HUES48 (cell line): ENCODE measurements around the gene RYR3.
A peak's percentile ranks its signal among the peaks of the same experiment; 100 is the strongest.

Source experiments
- H3K27ac ChIP-seq: one replicate; pipeline ENCODE4 v1.7.0; 2013; ENCODE audit warnings: low read depth, low read length, inconsistent platforms
- H3K27me3 ChIP-seq: 2 replicates; pipeline ENCODE4 v1.6.1; 2013; ENCODE audit warnings: mild to moderate bottlenecking, low read length; ENCODE audit not compliant: control insufficient read depth, insufficient read depth
- H3K36me3 ChIP-seq: 2 replicates; pipeline ENCODE4 v1.6.1; 2013; ENCODE audit warnings: low read length; ENCODE audit not compliant: control insufficient read depth, insufficient read depth
- H3K4me1 ChIP-seq: 2 replicates; pipeline ENCODE4 v1.6.1; 2013; ENCODE audit warnings: mild to moderate bottlenecking, low read length; ENCODE audit not compliant: control insufficient read depth, insufficient read depth
- H3K4me3 ChIP-seq: 2 replicates; pipeline ENCODE4 v1.5.1; 2013; ENCODE audit warnings: mild to moderate bottlenecking, low read depth, low read length
- H3K9ac ChIP-seq: 2 replicates; pipeline ENCODE4 v1.6.1; 2013; ENCODE audit warnings: mild to moderate bottlenecking, low read depth, low read length, moderate library complexity
- H3K9me3 ChIP-seq: 2 replicates; pipeline ENCODE4 v1.6.1; 2013; ENCODE audit warnings: low read length; ENCODE audit not compliant: control insufficient read depth, insufficient read depth

The RYR3 gene

DNA sequence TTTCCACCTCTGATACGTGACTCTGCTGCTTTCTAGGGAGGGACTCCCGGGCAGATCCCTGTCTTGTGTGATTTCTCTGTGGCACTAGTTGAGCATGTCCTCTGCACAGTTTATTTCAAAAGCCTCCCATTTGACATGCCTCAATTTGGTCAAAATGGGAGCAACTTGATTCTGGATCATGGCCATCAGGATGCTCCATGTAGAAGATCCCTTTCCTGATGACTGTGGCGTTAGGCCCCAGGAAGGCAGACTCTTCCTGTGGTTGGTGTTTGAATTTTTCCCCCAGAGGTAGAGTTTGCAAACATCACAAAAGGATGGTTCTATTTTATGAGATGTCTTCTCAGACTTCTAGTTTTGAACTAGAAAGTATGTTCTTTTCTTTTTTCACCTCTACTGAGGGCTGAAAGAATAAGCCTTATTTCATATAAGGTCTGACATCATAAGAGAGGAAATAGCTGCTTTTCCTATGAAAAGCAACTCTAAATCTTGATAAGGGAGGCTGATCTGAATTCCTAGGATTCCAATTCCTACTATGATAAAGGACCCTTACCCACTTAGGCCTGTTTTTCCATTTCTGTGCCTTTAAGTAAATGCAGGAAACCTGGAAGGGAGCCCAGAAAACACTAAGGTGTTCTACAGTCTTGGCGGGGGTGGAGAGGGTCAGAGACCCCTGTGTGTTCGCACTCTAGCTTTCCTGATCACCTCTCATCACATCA is 413.7 kb downstream of the RYR3 start:
- Histone ChIP-seq H3K27me3 (no peaks in the 10 kb centered on the region), H3K36me3 (no peaks in the 10 kb centered on the region), H3K4me1 (no peaks in the 10 kb centered on the region), H3K9ac (no peak overlapping the region), H3K4me3 (no peak overlapping the region), H3K9me3 (no peaks in the 10 kb centered on the region), H3K27ac (no peak overlapping the region)

DNA sequence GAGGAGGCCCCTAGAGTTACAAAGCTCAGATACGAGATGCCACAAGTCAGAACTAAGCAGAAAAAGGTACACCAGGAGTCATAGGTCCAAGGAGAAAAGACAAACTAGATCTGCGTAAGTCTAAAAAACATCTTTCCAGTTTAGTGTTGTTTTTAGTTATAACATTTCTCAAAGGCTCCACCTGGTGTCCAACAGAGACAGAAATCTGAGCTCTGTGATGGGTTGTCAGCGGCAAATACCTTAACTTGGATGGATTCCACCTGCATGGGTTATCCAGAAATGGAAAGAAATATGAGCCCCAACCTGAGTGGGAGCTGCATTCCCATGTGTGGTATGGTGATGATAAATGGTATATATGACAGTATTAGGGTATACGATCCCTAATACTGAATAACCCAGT is 418.9 kb downstream of the RYR3 start:
- Histone ChIP-seq H3K9ac (no peak overlapping the region), H3K9me3 (no peaks in the 10 kb centered on the region), H3K36me3 (no peaks in the 10 kb centered on the region), H3K4me3 (no peak overlapping the region), H3K4me1 (no peaks in the 10 kb centered on the region), H3K27ac (no peak overlapping the region), H3K27me3 (no peaks in the 10 kb centered on the region)

GRCh38 chr15:33730815-33731214 is 420.0 kb downstream of the RYR3 start:
- no peak overlapping the region for H3K27ac ChIP-seq
- H3K9ac ChIP-seq, result no peak overlapping the region
- H3K4me3 ChIP-seq, result no peak overlapping the region
- H3K27me3 ChIP-seq, result no peaks in the 10 kb centered on the region
- H3K36me3 ChIP-seq, result no peaks in the 10 kb centered on the region
- H3K9me3 ChIP-seq, result no peaks in the 10 kb centered on the region
- H3K4me1 ChIP-seq, result no peaks in the 10 kb centered on the region

DNA sequence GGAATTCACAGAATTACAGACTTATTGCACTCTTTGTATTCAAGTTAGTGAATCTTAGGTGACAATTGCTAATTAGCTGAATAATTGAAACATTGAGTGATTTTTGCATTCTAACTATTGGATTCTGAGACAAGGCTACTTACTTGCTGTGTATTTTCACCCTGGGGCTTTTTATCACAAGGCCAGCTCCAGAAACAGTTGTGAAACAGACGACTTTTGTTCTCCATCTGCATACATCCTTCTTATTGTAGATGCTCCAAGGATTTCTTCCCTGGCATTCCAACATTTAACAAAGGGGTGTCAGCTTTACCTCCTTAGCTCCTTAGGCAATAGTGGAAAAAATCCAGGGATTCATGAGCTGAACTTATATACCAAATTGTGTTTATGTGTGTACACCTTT is 424.4 kb downstream of the RYR3 start:
- Histone ChIP-seq H3K27me3 (no peaks in the 10 kb centered on the region), H3K9me3 (no peaks in the 10 kb centered on the region)

DNA sequence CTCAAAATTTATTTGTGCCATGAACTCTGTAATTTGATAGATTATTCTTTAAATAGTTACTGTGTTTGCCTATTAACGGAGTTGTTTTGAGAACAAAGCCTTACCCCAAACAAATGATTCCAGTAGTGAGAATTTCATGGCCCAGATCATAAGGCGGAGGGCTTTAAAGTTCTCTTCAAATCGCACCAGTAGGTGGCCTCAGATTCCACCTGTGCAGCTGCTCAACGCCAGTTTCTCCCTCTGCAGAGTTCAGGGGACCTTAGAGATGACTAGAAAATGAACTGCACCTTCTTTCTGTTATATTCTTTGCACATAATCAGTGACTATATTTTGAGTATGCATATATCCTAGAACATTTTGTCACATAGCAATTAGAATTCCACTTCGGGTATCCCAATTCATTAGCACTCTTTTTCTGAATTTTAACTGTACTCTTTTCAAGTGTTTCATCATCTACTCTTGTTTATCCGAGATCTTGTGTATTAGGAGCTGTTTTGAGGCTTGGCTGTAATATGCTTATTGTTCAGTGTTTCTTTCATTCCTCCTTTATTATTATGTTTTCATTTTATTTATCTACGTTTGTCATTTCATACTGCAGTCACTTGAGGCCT is 425.0 kb downstream of the RYR3 start:
- no peaks in the 10 kb centered on the region for H3K27me3 ChIP-seq
- no peak overlapping the region for H3K27ac ChIP-seq
- no peak overlapping the region for H3K4me3 ChIP-seq
- H3K36me3 ChIP-seq, result no peaks in the 10 kb centered on the region
- H3K9ac ChIP-seq, result no peak overlapping the region
- 0 out of 2 replicates have a peak, but pooled peaks cover 5% of the 10 kb centered on the region for H3K4me1 ChIP-seq
- H3K9me3 ChIP-seq, result no peaks in the 10 kb centered on the region

More for the DNA sequence above, 424.4 kb downstream of the RYR3 start:
- Histone ChIP-seq H3K9ac (no peak overlapping the region), H3K27ac (no peak overlapping the region), H3K4me1 (0 out of 2 replicates have a peak, but pooled peaks cover 5% of the 10 kb centered on the region), H3K36me3 (no peaks in the 10 kb centered on the region), H3K4me3 (no peak overlapping the region)

GRCh38 chr15:33737687-33738601 is 427.2 kb downstream of the RYR3 start:
- Histone ChIP-seq H3K9me3 (no peaks in the 10 kb centered on the region), H3K4me3 (peak overlapping the region; percentile 55), H3K4me1 (0 out of 2 replicates have a peak, but pooled peaks cover 5% of the 10 kb centered on the region), H3K27ac (peak overlapping the region; percentile 65), H3K36me3 (no peaks in the 10 kb centered on the region), H3K9ac (no peak overlapping the region), H3K27me3 (no peaks in the 10 kb centered on the region)

GRCh38 chr15:33738941-33739664 is 428.3 kb downstream of the RYR3 start:
- Histone ChIP-seq H3K9me3 (no peaks in the 10 kb centered on the region), H3K27ac (no peak overlapping the region), H3K36me3 (no peaks in the 10 kb centered on the region), H3K27me3 (no peaks in the 10 kb centered on the region), H3K4me1 (0 out of 2 replicates have a peak, but pooled peaks cover 5% of the 10 kb centered on the region), H3K9ac (no peak overlapping the region), H3K4me3 (no peak overlapping the region)

- Histone ChIP-seq H3K36me3 (no peaks in the 10 kb centered on the region), H3K27me3 (no peaks in the 10 kb centered on the region), H3K9me3 (no peaks in the 10 kb centered on the region), H3K4me1 (0 out of 2 replicates have a peak, but pooled peaks cover 5% of the 10 kb centered on the region), H3K9ac (no peak overlapping the region), H3K27ac (no peak overlapping the region), H3K4me3 (no peak overlapping the region)
Observed at GRCh38 chr15:33742306-33742705, 431.5 kb downstream of the RYR3 start.

DNA sequence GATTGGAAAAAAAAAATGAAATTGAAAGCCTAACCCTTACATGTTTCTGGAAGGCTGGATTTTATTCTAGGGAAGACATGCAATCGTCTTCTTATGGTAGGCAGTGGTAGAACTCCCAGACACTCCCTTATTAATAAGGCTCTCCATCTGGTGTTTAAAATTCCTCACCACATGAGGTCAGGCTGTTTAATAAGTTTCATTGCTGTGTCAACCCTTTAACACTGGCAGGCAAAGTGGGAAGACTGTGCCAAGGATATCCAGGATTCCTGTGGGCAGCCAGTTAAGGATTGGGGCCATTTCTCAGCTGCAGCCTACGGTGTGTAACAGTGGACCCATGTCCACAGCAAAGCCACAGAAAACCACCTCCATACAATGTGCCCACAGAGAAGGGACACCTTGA is 432.0 kb downstream of the RYR3 start:
- no peak overlapping the region for H3K9ac ChIP-seq
- H3K27me3 ChIP-seq, result no peaks in the 10 kb centered on the region
- H3K4me1 ChIP-seq, result 0 out of 2 replicates have a peak, but pooled peaks cover 3% of the 10 kb centered on the region
- no peaks in the 10 kb centered on the region for H3K36me3 ChIP-seq
- no peaks in the 10 kb centered on the region for H3K9me3 ChIP-seq
- no peak overlapping the region for H3K27ac ChIP-seq
- no peak overlapping the region for H3K4me3 ChIP-seq

DNA sequence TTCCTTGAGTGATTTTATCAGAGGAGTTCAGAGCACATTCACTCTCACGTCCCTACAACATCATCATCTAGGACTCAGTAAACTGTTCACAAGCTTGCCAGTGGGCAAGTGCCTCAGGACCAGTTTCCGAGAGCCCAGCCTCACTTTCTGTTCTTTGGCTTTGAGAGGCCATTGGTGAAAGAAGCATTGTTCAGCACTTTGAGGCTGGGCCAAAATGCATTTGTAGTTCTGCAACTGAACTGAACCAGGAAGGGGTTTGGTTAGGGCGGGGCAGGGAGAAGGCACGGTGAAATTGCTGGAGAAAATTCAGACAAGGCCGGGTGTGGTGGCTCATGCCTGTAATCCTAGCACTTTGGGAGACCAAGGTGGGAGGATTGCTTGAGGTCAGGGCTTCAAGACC is 435.4 kb downstream of the RYR3 start:
- H3K27me3 ChIP-seq, result no peaks in the 10 kb centered on the region
- no peaks in the 10 kb centered on the region for H3K9me3 ChIP-seq
- H3K27ac ChIP-seq, result no peak overlapping the region
- no peaks in the 10 kb centered on the region for H3K36me3 ChIP-seq
- no peak overlapping the region for H3K9ac ChIP-seq
- no peaks in the 10 kb centered on the region for H3K4me1 ChIP-seq
- H3K4me3 ChIP-seq, result no peak overlapping the region
